ENCODE measurements around the gene ABCD4. TPM values are rescaled to one million over a fixed set of nuclear protein-coding genes. Genes with fewer than 3 reads are reported as not detected.

Gene ABCD4
- total RNA-seq, 2 donors from 2014 or later = 29.8 to 51.7 TPM

DNA sequence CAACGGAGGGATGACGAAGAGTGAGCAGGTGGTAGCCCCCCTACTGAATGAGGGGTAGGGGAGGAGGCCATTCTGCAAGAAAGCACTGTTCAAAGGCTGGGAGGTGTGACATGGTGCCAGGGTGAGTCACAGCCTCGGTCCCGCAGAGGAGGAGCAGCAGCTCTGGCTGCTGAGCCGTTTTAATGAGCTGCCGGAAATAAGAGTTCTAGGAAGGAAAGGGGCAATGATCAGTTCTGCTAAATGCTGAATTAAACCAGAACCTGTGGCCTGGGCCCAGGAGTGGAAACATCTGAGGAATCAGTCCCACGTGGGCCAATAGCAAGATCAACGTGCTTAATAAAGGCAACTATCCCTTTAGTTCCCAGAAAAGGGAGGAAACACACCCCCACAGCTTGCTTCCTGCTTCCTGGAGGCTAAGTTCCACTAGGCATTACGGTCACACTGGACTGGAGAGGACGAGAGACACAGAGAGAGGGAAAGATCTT, 3.6 kb downstream of the ABCD4 start:
- Histone ChIP-seq H3K9me3 (no peaks in the 10 kb centered on the region), H3K4me3 (no peak overlapping the region), H3K4me1 (peaks cover 14% of the 10 kb centered on the region), H3K27me3 (no peaks in the 10 kb centered on the region), H3K36me3 (replicated peaks in 1 of 2; ENCODE audit: insufficient read depth in 1 of 2, low read depth in 2 of 2) (peaks cover 0 to 10% of the 10 kb centered on the region in 2 donors), H3K27ac (peak overlapping the region in 1 of 4 donors; percentile 6)
- ATAC-seq (no peak), DNase-seq (peak in 1 of 4 donors; percentile 6)
- TF ChIP-seq POLR2A (IDR thresholded peaks at IDR 0.05) = no peak
- TF ChIP-seq, protein P1, sequence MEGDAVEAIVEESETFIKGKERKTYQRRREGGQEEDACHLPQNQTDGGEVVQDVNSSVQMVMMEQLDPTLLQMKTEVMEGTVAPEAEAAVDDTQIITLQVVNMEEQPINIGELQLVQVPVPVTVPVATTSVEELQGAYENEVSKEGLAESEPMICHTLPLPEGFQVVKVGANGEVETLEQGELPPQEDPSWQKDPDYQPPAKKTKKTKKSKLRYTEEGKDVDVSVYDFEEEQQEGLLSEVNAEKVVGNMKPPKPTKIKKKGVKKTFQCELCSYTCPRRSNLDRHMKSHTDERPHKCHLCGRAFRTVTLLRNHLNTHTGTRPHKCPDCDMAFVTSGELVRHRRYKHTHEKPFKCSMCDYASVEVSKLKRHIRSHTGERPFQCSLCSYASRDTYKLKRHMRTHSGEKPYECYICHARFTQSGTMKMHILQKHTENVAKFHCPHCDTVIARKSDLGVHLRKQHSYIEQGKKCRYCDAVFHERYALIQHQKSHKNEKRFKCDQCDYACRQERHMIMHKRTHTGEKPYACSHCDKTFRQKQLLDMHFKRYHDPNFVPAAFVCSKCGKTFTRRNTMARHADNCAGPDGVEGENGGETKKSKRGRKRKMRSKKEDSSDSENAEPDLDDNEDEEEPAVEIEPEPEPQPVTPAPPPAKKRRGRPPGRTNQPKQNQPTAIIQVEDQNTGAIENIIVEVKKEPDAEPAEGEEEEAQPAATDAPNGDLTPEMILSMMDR (IDR thresholded peaks at IDR 0.05) = no peak
- WGBS, 2 donors = 56 to 79% methylated on average over 10 of the region's 10 CpGs
- intact Hi-C loops (cut with DNase I) = no loop called here

DNA sequence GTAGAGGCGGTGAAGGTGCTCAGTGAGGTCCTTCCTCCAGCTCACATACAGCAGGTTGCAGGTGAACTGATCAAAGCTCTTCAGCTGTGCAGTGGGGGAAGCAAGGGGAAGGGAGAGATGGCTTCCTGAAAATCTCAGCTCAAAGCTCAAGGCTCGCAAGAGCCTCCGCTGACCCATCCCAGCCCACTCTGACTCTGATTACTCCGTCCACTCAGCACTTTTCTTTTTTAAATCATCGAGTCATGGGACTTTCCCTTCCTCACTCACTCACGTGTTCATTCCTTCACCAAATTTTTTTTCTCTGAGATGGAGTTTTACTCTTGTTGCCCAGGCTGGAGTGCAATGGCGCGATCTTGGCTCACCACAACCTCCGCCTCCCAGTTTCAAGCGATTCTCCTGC, 4.7 kb downstream of the ABCD4 start:
- H3K27me3 ChIP-seq = no peaks in the 10 kb centered on the region
- H3K4me1 ChIP-seq = peaks cover 11% of the 10 kb centered on the region
- TF ChIP-seq, protein P1 (IDR thresholded peaks at IDR 0.05) = no peak
- no peak for TF ChIP-seq POLR2A (IDR thresholded peaks at IDR 0.05)
- ATAC-seq (no peak), DNase-seq (no peak)
- 95% methylated on average over 9 to 10 of the region's 10 CpGs for WGBS, 2 donors
- no peak overlapping the region for H3K4me3 ChIP-seq
- H3K36me3 ChIP-seq (replicated peaks in 1 of 2; ENCODE audit: insufficient read depth in 1 of 2, low read depth in 2 of 2) = peaks cover 0 to 10% of the 10 kb centered on the region in 2 donors
- intact Hi-C loops (cut with DNase I) = no loop called here
- no peak overlapping the region for H3K27ac ChIP-seq
- H3K9me3 ChIP-seq = no peaks in the 10 kb centered on the region

DNA sequence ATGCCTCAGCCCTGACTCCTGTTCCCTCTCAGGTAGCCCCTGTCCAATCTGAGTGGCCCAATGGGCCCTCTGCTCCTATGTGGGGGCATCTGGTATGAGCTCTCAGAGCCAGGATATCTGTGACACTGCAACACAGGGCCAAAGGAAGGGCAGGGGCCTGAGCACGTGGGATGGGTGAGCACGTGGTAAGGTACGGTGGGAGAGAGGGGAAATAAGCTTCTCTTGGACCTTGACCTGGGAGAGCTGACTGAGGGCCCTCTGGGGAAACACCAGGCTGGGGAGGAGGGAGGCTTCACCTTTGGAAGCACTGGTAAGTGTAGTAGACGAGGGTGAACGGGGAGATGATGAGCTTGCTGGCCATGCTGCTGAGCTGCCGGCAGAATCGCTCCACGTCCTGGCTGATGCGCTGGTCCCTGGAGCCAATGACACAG, 6.7 kb downstream of the ABCD4 start:
- ATAC-seq (no peak), DNase-seq (no peak)
- no peaks in the 10 kb centered on the region for H3K9me3 ChIP-seq
- intact Hi-C loops (cut with DNase I) = no loop called here
- TF ChIP-seq, protein P1 (IDR thresholded peaks at IDR 0.05) = no peak
- no peak for TF ChIP-seq POLR2A (IDR thresholded peaks at IDR 0.05)
- 81 to 87% methylated on average over 9 of the region's 9 CpGs for WGBS, 2 donors
- peaks cover 0 to 10% of the 10 kb centered on the region in 2 donors for H3K36me3 ChIP-seq (replicated peaks in 1 of 2; ENCODE audit: insufficient read depth in 1 of 2, low read depth in 2 of 2)
- H3K27ac ChIP-seq = no peak overlapping the region
- H3K4me1 ChIP-seq = peaks cover 3% of the 10 kb centered on the region
- H3K27me3 ChIP-seq = no peaks in the 10 kb centered on the region
- no peak overlapping the region for H3K4me3 ChIP-seq

DNA sequence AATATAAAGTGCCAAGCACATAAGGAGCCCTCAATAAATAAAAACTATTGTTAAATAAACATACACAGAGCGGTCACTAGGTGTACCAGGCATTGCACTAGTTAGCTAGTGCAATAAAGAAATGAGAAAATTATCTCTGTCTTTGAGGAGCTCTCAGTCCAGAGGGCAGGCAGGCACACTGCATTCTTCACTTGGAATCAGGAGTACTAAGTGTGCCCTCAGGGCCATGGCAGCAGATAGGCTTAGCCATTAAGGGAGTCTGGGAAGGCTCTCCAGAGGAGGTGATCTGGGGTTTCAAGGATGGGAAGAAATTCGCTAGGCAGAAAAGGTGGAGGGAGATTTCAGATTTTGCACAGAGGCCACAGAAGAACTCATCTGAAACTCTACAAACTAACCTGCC, 9.1 kb downstream of the ABCD4 start:
- peaks cover 0 to 7% of the 10 kb centered on the region in 2 donors for H3K36me3 ChIP-seq (replicated peaks in 1 of 2; ENCODE audit: insufficient read depth in 1 of 2, low read depth in 2 of 2)

More for the DNA sequence above, 9.1 kb downstream of the ABCD4 start:
- no peak for ATAC-seq
- no peaks in the 10 kb centered on the region for H3K27me3 ChIP-seq
- no peak for DNase-seq
- 93 to 100% methylated on average over 2 of the region's 2 CpGs for WGBS, 2 donors
- H3K4me3 ChIP-seq = no peak overlapping the region
- H3K27ac ChIP-seq = no peak overlapping the region
- no peaks in the 10 kb centered on the region for H3K4me1 ChIP-seq
- intact Hi-C loops (cut with DNase I) = no loop called here
- TF ChIP-seq, protein P1 (IDR thresholded peaks at IDR 0.05) = no peak
- TF ChIP-seq POLR2A (IDR thresholded peaks at IDR 0.05) = no peak
- H3K9me3 ChIP-seq = no peaks in the 10 kb centered on the region

Data from body of pancreas (tissue), 4 donors.